Anterior cingulate cortex (tissue), 58 donors: ENCODE measurements around the gene NPR1.
A peak's percentile ranks its signal among the peaks of the same experiment; 100 is the strongest.
"Not testable (repeated sequence)": the region's sequence is repeated elsewhere in the genome, so short reads cannot be mapped to it uniquely, and the experiment has no call there.

Experiments
- DNase-seq, 58 donors: peaks; one replicate each; lab custom pipeline; 2025; lab: John Stamatoyannopoulos, UW

NPR1 gene

GRCh38 chr1:153711026-153711425, 32.5 kb downstream of the NPR1 start:
- no peak for DNase-seq

GRCh38 chr1:153716211-153716610, 37.7 kb downstream of the NPR1 start:
- DNase-seq = not testable (repeated sequence)

- DNase-seq = no peak
These were observed 38.8 kb downstream of the NPR1 start for GRCh38 chr1:153717330-153717729.

- no peak for DNase-seq
These were observed 45.2 kb downstream of the NPR1 start for GRCh38 chr1:153723687-153724086.

- DNase-seq = not testable (repeated sequence)
These were observed 46.1 kb downstream of the NPR1 start for GRCh38 chr1:153724634-153725033.

GRCh38 chr1:153727463-153728304, 49.2 kb downstream of the NPR1 start, which contains the start of gene INTS3:
Gene INTS3 (plus strand): TSS chr1:153728050. CDS start chr1:153728635, 585 bp downstream.
- DNase-seq = peak; percentile 91 to 100 (median 99)

- peak in 29 of 58 donors; percentile 8 to 61 (median 29) for DNase-seq
These were observed 50.0 kb downstream of the NPR1 start for GRCh38 chr1:153728305-153729066.

- DNase-seq = no peak
These were observed 52.0 kb downstream of the NPR1 start for GRCh38 chr1:153730468-153730988.

- no peak for DNase-seq
These were observed 55.5 kb downstream of the NPR1 start for GRCh38 chr1:153733970-153734369.

GRCh38 chr1:153734396-153735089, 56.1 kb downstream of the NPR1 start:
- no peak for DNase-seq

GRCh38 chr1:153735090-153735420, 56.6 kb downstream of the NPR1 start:
- no peak for DNase-seq

GRCh38 chr1:153741986-153742385, 63.5 kb downstream of the NPR1 start:
- no peak for DNase-seq

- DNase-seq = no peak
These were observed 64.1 kb downstream of the NPR1 start for GRCh38 chr1:153742411-153743142.
